RPMI8226 (cell line): ENCODE data around the gene STARD8.

Experiments used
- DNase-seq: peaks from one replicate; pipeline ENCODE4 v3.0.0-alpha.2; 2015

Gene STARD8

GRCh38 chrX:68693481-68694434 is 46.3 kb downstream of the STARD8 start:
- peak; percentile 78 for DNase-seq

GRCh38 chrX:68694435-68695205 is 47.2 kb downstream of the STARD8 start:
- DNase-seq, result peak; percentile 42

GRCh38 chrX:68695206-68695845 is 47.9 kb downstream of the STARD8 start:
- peak; percentile 25 for DNase-seq

GRCh38 chrX:68696267-68696990 is 49.0 kb downstream of the STARD8 start:
- peak; percentile 44 for DNase-seq

- DNase-seq, result no peak
Measured at GRCh38 chrX:68697036-68697435, 49.6 kb downstream of the STARD8 start.

GRCh38 chrX:68697465-68698125 is 50.1 kb downstream of the STARD8 start:
- no peak for DNase-seq

- no peak for DNase-seq
Measured at GRCh38 chrX:68698942-68699341, 51.5 kb downstream of the STARD8 start.

GRCh38 chrX:68699960-68700746 is 52.7 kb downstream of the STARD8 start:
- DNase-seq, result peak; percentile 12

GRCh38 chrX:68703369-68703768 is 55.9 kb downstream of the STARD8 start:
- no peak for DNase-seq

GRCh38 chrX:68703846-68704245 is 56.4 kb downstream of the STARD8 start:
- no peak for DNase-seq

GRCh38 chrX:68705986-68706385 is 58.5 kb downstream of the STARD8 start:
- DNase-seq, result no peak

- no peak for DNase-seq
Measured at GRCh38 chrX:68708503-68709290, 61.2 kb downstream of the STARD8 start.

GRCh38 chrX:68710870-68711576 is 63.6 kb downstream of the STARD8 start:
- DNase-seq, result peak; percentile 30

- DNase-seq, result no peak
Measured at GRCh38 chrX:68711845-68712244, 64.4 kb downstream of the STARD8 start.

- DNase-seq, result no peak
Measured at GRCh38 chrX:68714856-68715255, 67.4 kb downstream of the STARD8 start.

- no peak for DNase-seq
Measured at GRCh38 chrX:68717196-68717595, 69.7 kb downstream of the STARD8 start.

- DNase-seq, result no peak
Measured at GRCh38 chrX:68717663-68718442, 70.4 kb downstream of the STARD8 start.

GRCh38 chrX:68718443-68718820 is 71.0 kb downstream of the STARD8 start:
- DNase-seq, result no peak
